GM21526 (cell line): Measurements from ENCODE around the gene ATP6V0A1.
A peak's percentile ranks its signal among the peaks of the same experiment; 100 is the strongest.
"Not testable (repeated sequence)": the region's sequence is repeated elsewhere in the genome, so short reads cannot be mapped to it uniquely, and the experiment has no call there.

Experiments
- ATAC-seq: cut with Tn5 transposase; IDR thresholded peaks from one replicate; pipeline ENCODE4 v1.9.1; 2021; ENCODE audit warnings: moderate library complexity; ENCODE audit not compliant: unreplicated experiment, low FRiP score

The ATP6V0A1 gene

DNA sequence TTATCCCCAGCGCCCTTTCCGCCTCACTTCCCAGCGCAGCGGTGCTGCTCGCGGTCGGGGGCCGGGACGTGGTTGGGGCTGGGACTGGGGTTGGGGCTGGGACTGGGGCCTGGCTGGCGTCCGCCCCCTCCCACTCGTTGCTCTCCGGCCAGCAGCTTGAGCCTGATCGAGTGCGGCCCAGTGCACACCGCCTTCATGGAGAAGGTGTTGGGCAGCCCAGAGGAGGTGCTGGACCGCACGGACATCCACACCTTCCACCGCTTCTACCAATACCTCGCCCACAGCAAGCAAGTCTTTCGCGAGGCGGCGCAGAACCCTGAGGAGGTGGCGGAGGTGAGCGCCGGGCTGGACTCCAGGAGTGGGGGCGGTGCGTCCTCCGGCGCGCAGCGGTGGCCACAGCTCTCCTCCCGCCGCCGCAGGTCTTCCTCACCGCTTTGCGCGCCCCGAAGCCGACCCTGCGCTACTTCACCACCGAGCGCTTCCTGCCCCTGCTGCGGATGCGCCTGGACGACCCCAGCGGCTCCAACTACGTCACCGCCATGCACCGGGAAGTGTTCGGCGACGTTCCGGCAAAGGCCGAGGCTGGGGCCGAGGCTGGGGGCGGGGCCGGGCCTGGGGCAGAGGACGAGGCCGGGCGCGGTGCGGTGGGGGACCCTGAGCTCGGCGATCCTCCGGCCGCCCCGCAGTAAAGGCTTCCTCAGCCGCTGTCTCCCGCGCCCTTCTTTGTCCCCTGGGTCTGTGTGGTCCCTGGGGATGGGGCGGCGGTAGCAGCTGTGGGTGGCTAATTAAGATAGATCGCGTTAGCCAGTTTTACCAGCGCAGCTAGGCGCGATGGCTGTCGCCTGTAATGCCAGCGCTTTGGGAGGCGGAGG, 95.8 kb downstream of the ATP6V0A1 start:
- peak; percentile 59 for ATAC-seq

- ATAC-seq = no peak
These were observed 96.5 kb downstream of the ATP6V0A1 start for GRCh38 chr17:42555122-42555622.

GRCh38 chr17:42555961-42556617, 97.4 kb downstream of the ATP6V0A1 start:
- ATAC-seq = not testable (repeated sequence)

DNA sequence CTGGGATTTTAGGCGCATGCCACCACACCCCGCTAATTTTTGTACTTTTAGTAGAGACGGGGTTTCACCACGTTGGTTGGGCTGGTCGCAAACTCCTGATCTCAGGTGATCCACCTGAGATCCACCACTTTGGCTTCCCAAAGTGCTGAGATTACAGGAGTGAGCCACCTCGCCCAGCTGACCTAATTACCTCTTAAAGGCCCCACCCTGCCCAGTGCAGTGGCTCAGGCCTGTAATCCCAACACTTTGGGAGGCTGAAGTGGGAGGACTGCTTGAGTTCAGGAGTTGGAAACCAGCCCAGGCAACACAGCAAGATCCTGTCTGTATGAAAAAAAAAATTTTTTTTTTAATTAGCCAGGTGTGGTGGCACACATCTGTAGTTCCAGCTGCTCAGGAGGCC, 100.4 kb downstream of the ATP6V0A1 start:
- ATAC-seq = no peak

- no peak for ATAC-seq
These were observed 101.6 kb downstream of the ATP6V0A1 start for GRCh38 chr17:42560246-42560645.

- ATAC-seq = no peak
These were observed 103.3 kb downstream of the ATP6V0A1 start, which contains the start of gene COASY for GRCh38 chr17:42561897-42562387. Gene COASY (plus strand): TSS chr17:42562148. CDS start chr17:42562623, 475 bp downstream.

DNA sequence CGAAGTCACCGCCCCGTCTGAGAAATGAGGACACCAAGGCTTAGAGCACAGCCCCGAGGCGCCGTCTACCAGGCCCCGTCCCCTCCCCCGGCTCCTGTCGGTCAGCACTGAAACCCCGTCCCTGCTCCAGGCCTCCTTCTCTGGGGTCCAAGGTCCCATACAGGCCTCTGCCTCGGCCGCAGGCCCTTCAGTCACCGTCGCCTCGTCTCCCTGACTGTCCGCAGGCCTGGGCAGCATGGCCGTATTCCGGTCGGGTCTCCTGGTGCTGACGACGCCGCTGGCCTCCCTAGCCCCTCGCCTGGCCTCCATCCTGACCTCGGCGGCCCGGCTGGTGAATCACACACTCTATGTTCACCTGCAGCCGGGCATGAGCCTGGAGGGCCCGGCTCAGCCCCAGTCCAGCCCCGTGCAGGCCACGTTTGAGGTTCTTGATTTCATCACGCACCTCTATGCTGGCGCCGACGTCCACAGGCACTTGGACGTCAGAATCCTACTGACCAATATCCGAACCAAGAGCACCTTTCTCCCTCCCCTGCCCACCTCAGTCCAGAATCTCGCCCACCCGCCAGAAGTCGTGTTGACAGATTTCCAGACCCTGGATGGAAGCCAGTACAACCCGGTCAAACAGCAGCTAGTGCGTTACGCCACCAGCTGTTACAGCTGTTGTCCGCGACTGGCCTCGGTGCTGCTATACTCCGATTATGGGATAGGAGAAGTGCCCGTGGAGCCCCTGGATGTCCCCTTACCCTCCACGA, 103.9 kb downstream of the ATP6V0A1 start:
- no peak for ATAC-seq

GRCh38 chr17:42563143-42563509, 104.4 kb downstream of the ATP6V0A1 start:
- ATAC-seq = no peak

DNA sequence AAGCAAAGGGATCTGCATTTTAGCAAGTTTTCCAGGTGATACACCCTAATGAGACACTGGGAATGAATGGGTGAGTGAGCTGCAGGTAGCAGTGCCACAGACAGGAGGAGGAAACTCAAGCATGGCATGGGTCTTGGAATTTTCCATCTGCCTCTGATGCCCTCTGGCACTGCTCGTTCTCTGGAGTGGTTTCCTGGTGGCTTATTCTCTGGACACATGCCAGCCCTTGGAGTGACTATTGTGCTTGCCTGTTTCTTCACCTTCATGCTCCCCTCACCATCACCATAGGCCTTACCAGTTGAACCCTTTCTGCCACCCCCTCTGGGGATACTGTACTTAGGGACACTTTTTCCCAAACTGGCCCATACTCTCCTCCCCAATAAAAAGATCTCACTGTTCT, 104.9 kb downstream of the ATP6V0A1 start:
- no peak for ATAC-seq

DNA sequence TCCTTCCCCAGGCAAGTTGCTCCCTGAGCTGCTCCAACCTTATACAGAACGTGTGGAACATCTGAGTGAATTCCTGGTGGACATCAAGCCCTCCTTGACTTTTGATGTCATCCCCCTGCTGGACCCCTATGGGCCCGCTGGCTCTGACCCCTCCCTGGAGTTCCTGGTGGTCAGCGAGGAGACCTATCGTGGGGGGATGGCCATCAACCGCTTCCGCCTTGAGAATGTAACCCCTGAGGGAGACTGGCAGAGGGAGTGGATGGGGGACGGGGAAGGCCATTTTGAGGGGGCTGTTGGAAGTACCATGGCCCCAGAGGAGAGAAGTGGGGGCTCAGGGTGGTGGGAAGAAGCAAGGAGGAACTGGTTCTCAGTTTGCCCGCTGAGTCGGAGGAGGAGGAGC, 105.3 kb downstream of the ATP6V0A1 start:
- no peak for ATAC-seq

DNA sequence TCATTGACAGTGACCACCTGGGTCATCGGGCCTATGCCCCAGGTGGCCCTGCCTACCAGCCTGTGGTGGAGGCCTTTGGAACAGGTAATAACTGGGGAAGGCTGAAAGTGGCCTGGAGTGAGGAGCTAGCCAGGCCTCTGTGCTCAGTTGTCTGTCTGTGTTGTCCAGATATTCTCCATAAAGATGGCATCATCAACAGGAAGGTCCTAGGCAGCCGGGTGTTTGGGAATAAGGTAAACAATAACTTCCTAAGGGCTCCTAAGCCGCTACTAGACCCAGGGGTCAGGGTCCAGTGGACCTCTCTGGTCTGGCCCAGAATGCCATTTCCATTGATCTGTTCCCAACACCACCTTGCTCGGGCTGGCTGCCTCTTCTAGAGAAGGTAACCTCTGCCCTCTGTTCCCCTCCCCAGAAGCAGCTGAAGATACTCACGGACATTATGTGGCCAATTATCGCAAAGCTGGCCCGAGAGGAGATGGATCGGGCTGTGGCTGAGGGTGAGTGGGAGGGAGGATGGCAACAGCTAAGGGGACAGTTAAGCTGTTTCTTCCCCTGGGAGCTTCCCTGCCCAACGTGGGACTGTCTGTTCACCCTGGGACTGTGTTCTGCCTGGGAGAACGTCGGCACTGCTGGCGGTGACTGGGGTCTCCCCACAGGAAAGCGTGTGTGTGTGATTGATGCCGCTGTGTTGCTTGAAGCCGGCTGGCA, 106.3 kb downstream of the ATP6V0A1 start:
- no peak for ATAC-seq

DNA sequence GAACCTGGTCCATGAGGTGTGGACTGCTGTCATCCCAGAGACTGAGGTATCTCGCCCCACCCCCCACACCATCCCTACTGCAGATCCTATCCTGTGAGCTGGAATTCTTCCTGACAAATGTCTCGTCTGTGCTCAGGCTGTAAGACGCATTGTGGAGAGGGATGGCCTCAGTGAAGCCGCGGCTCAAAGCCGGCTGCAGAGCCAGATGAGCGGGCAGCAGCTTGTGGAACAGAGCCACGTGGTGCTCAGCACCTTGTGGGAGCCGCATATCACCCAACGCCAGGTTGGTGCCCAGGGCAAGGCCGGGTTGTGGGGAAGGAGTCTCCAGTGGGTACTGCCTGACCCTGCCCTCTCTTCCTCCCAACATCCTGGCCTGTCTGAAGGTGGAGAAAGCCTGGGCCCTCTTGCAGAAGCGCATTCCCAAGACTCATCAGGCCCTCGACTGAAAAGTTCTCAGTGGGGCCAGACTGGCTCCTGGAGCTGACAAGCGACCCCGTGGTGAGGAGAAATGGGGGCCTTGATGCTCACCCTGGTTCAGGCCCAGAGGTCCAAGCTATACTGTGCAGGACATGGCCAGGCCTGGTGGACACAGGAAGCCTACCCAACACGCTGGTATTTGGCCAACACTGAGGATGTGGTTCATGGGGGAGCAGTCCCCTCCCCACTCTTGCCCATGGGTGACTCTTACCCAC, 107.0 kb downstream of the ATP6V0A1 start:
- no peak for ATAC-seq

GRCh38 chr17:42566215-42566882, 107.7 kb downstream of the ATP6V0A1 start:
- ATAC-seq = peak; percentile 4

DNA sequence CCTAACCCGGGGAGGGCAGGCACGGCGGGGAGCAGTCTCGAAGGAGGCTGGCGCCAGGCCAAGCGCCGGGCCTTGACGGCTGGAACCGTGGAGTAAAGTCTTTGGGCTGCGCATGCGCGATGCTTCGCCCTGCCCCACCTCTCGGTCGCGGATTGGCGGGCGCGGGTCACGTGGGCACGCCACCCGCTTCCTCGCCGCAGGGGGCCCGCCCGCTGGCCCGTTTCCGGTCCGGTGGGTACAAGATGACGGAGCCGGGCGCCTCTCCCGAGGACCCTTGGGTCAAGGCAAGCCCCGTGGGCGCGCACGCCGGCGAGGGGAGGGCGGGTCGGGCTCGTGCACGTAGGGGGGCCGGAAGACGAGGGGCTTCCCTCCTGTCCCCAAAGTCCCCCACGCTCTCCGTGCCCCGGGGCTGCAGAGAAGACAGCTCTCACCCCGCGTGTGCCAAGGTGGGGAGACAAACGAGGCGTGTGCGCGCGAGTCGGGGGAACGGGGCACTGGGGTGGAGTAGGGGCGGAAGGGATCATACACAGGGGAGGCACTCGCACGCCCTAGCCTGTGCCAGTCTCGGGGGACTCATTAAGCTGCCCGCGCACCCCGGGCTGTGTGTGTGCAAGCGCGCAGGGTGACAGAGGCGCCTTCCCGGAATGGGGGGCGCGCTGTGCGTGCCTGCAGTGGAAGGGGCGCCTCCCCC, 108.3 kb downstream of the ATP6V0A1 start, which contains the start of gene MLX:
MLX (plus strand) TSS at position 218 of the 691 bp plus-strand sequence; CDS start at position 243, 25 bp downstream.
- peak; percentile 41 for ATAC-seq

DNA sequence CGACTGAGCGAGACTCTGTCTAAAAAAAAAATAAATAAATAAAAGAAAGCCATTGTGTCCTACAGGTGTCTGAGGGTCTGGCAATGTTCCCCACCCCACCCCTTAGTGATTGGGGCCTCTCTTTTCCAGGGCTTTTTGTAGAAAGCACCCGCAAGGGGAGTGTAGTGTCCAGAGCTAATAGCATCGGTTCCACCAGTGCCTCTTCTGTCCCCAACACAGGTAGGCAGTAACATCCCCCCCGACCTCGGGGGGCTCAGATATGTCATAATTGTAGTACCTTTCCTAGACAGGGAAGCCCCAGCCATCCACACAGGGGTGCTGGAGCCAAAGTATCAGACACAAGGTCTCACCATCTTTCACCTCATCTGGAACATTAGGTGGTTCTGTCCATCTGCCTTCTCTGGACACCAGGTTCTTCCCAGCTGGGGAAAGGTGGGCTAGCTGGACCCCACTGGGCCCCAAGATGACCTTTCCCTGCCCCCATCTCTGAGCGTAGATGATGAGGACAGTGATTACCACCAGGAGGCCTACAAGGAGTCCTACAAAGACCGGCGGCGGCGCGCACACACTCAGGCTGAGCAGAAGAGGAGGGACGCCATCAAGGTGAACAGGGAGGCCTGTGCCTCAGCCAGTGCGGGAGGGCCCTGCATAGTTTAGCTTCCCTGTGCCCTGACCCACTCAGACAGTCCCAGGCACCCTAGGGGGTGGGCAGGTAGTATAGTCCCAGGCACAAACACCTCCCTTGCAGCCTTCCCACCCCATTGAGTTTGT, 109.8 kb downstream of the ATP6V0A1 start:
- no peak for ATAC-seq

DNA sequence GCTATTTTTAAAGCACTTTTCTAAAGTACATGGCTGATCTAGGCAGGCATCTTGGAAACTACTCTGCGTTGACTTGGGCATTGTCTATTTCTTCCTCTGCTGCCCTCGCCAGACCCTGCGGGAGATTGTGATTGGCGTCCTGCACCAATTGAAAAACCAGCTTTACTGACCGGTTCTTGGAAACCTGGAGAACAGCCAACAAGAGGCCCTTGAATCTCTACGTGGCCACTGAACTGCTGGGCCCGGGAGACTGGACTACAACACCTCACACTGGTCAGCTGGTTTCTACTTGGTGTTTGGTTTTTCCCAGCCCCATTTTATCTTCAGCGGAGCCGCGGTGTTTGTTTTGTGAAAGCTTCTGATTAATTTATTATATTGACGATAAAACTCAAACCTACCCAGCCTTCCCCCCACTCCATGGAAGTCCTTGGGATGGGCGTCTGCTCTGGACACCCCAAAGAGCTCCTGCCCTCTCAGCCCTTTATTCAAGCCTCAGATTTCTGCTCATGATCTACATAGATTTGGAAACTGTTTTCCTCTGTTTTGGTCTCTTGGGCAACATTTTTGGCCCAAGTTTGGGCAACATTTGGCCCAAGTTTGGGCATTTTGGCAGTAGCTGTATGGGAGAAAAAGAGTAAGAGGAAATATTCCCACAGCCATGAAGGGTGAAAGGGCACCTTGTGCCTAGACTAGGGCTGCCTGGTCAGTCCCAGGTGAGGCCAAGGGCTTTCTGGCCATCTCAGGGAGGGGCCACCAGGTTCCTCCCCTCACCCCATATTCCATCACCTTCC, 113.0 kb downstream of the ATP6V0A1 start:
- no peak for ATAC-seq
